NAMALWA (cell line): ENCODE data around the gene GOLGA8R.
"Not testable (repeated sequence)": the region's sequence is repeated elsewhere in the genome, so short reads cannot be mapped to it uniquely, and the experiment has no call there.

Source experiments
- DNase-seq: peaks from one replicate; pipeline ENCODE4 v3.0.0-alpha.2; 2015; ENCODE audit warnings: low spot score

Gene GOLGA8R, protein sequence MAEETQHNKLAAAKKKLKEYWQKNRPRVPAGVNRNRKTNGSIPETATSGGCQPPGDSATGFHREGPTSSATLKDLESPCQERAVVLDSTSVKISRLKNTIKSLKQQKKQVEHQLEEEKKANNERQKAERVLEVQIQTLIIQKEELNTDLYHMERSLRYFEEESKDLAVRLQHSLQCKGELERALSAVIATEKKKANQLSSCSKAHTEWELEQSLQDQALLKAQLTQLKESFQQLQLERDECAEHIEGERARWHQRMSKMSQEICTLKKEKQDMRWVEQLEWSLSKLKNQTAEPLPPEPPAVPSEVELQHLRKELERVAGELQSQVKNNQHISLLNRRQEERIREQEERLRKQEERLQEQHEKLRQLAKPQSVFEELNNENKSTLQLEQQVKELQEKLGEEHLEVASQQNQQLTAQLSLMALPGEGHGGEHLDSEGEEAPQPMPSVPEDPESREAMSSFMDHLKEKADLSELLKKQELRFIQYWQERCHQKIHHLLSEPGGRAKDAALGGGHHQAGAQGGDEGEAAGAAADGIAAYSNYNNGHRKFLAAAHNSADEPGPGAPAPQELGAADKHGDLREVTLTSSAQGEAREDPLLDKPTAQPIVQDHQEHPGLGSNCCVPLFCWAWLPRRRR

DNA sequence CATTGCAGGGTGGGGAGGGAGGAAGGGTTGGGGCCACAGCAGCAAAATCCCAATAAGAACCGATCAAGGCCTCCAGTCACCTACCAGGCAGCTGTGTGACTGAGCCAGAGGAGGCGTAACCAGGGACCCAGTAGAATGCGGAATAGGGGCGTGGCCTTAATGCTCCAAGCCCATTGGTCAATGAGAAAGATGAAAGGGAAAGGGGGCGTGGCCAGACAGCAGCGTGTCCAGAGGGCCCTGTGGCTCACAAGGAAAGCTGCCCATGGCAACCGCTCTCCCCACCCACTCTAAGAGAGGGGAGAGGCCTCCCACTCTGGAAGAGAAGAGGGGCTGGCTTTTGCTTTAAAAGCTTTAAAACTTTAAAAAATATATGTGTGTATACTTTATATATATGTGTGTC, at the start of gene GOLGA8R:
GOLGA8R (minus strand) TSS at position 101 of the 400 bp plus-strand sequence; CDS start at position 3, 98 bp downstream.
- not testable (repeated sequence) for DNase-seq

DNA sequence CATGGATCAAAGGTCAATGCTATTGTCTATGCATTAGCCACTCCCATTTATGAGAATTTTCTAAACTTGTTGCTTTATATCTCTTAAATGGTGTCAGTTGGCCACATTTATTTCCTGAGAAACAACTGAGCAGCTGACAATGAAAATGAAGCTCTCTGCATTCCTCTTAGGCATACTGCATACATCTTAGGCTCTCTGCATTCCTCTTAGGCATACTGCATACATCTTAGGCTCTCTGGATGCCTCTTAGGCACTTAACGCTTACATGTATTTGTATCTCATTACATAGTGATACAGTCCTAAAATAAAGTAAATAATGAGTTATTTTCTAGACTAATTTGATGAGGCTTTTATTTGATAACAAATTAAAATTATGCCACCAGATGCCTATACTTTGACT, 49.8 kb upstream of the GOLGA8R start:
- not testable (repeated sequence) for DNase-seq

DNA sequence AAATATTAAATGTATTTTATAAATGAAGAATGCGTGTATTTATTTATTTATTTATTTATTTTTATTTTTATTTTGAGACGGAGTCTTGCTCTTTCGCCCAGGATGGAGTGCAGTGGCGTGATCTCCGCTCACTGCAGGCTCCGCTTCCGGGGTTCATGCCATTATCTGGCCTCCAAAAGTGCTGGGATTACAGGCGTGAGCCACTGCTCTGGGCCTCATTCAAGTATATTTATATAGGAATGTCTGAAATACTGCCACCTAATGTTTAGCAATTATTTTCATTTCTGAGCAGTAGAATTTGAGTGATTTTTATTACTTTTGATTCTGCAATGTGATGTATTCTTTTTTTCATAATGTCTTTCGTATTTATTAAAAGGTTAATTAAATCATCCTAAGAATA, 48.1 kb upstream of the GOLGA8R start:
- DNase-seq = not testable (repeated sequence)

DNA sequence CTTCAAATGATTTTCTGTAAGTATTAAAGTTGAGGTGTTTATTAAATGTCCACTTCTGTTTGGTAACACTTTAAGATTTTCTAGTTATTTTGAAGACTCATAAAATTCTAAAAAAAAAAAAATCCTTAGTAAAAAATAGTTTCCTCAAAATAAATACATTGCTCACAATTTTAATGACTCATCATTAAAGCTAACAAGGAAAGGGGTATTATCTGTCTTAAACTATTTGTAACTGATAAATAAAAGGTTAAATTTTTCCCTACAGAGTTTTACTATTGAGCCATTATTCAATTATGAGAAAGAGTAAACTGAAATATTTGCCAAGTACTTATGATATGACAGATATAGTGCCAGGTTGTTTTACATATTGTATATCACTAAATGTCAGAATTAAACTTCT, 38.6 kb upstream of the GOLGA8R start:
- DNase-seq = not testable (repeated sequence)

DNA sequence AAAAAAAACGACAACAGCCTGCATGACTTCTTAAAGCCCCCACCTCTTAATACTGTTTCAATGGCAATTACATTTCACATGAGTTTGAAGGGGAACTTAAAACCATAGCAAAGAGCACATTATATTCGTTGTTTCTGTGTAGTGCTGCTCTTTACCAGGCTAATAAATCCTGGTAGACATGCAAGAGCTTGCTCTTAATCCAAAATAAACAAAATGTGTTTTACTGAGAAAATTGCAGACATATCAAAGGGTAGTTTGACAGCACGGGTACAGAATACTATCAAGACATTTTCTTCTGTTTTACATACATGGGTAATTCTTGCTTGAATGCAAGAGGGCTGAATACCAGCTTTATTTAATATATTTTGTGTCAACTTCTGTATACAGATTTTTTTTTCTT, 24.3 kb upstream of the GOLGA8R start:
- DNase-seq = not testable (repeated sequence)

DNA sequence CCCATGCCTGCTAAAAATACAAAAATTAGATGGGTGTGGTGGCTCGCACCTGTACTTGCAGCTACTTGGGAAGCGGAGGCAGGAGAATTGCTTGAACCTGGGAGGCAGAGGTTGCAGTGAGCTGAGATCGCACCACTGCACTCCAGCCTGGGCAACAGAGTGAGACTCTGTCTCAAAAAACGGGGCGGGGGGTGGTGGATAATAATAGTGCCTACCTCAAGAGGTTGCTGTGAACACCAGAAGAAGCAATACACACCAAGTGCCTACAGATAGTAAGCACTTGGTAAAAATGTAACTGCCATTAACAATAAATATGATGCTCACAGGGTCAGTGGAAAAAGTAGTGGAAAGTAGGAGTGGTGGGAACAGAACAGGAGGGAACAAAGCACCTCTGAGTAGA, 21.8 kb upstream of the GOLGA8R start:
- DNase-seq = not testable (repeated sequence)

DNA sequence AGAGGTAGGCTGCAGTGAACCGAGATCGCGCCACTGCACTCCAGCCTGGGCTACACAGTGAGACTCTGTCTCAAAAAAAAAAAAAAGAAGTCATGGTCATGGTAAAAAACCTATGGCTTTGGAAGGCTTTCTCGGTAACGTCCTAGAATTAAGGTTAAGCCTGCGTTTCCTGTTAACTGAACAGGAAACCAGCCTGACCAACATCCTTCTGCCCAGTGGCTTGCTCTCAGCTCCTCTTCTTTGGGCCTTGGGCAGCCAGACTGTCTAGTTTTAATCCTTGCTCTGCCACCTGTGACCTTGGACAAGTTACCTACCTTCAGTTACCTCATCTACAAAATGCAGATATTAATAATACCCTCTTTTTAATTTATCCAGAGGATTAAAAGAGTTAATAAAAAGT, 6.7 kb upstream of the GOLGA8R start:
- not testable (repeated sequence) for DNase-seq

DNA sequence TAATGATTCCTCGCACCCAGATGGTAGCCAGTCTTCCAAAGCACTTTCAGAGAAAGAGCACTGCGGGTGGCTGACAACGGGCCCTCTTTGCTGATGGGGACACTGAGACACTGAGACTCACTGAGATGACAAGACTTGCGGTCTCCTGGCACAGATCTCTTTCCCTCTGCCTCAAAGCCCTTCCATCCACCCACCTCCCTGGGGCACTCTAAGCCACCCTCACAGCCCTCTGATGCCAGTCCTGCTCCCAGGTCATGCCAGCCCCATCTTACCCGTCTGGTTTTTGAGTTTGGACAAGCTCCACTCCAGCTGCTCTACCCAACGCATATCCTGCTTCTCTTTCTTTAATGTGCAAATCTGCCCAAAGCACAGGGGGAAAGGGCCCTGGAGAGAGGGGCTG, 6.4 kb downstream of the GOLGA8R start:
- not testable (repeated sequence) for DNase-seq

DNA sequence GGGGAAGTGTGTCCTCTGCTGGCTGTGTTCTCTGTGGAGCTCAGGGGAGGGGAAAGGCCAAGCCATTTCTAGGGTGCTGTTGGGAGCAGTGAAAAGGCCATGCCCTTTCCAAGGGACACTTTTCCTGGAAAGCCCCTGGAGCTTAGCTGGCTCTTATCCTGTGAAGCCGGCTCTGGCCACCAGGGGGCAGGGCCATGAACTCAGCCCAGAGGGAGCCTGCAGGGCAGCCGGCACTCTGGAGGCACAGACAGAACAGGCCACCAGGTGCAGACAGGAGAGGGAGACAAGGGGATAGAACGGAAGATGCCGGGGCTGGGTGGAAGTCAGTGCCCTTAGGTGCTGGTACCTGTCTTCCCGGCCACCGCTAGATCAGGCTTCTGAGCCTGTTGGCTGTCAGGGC, 15.1 kb downstream of the GOLGA8R start:
- not testable (repeated sequence) for DNase-seq

DNA sequence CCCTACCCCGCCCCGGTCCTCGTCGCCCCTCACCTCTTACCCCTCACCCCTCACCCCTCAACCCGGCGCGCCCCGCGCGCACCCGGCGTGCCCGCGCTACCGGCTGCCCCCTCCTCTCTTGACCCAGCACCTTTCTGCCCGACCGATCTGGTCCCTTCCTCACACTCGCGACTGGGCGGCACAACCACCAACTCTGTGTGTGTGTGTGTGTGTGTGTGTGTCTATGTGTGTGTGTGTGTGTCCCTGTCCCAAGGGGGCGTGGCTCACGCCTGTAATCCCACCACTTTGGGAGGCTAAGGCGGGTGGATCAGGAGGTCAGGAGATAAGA, 20.4 kb downstream of the GOLGA8R start:
- DNase-seq = not testable (repeated sequence)

DNA sequence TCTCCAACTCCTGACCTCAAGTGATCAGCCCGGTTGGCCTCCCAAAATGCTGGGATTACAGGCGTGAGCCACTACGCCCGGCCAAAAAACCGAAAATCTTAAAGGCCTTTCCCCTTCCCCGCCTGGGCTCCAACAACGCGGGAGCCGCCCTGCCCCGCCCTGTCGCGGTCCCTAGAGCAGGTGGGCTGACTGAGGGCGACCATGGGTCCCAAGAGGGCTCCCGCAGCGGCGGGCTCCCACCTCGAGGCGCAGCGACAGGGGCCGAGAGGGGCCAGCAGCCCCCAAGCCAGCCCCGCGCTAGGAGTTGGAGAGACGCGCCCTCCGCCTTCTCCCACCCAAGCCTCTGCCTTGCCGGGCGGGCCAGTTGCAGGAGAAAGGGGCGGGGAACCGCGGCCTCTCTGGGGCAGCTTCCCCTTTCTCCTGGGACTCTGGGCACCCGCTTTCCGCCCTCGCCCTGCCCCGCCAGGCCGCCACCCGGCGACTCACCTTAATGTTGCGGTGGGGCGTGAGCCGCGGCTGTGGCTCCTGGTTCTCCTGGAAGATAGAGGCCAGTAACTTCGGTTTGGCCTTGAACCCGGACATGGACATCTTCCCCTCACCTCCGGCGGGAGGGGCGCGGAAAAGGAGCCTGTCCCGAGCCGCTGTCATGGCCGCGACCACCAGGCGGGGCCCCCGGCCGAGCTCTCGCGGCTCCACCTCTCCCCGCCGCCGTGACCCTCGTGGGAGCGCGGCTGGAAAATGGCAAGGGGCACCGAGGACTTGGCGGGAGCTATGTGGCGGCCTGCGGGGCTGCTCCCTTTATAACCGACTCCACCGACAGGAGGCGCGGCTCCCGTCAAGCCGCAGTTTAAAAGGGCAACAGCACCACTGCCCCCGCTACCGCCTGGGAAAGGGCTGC, 21.0 kb downstream of the GOLGA8R start, which contains the start of gene CHRFAM7A:
CHRFAM7A (minus strand) TSS at position 775 of the 898 bp plus-strand sequence. CDS start 10,189 bp downstream, outside the sequence.
- DNase-seq = not testable (repeated sequence)

DNA sequence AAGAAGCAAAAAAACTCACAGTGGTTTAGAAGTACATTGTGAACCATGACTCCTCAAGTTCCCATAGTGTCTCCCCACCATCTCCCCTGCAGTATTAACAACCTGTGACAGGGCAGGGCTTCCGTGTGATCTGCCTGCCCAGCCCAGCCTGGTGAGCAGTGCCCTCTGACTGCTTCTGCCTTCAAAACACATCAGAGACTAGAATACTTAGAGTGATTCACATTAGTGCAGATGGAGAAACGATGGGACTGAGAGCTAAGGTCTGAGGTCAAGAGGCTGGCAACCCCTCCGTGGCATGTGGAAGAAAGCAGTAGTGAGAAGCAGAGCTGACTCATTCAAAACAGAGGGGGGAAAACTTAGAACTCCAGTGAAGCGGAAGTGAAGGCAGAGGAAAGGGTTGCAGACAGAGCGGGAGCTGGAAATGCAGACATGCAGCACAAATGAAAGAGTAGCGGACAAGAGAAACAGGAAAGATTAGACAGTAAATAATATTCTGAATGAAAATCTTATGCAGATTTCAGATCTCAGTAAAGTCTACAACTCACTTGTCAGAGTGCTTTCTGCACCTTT, 27.7 kb downstream of the GOLGA8R start:
- not testable (repeated sequence) for DNase-seq

DNA sequence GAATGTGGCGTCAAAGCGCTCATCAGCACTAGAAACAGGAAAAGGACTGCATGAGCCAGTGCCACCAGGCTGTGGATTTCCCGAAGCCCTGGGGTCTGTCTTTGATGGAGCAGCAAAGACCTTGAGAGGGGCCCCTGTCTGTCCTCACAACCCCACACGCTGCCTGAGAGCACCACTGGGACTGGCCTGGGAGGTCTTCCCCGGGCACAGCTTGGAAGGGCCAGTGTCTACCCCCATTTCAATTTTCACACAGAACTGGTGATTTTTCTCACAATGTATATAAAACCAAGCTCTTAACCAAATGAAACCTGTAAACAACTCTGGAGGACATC, 37.0 kb downstream of the GOLGA8R start:
- DNase-seq = not testable (repeated sequence)

DNA sequence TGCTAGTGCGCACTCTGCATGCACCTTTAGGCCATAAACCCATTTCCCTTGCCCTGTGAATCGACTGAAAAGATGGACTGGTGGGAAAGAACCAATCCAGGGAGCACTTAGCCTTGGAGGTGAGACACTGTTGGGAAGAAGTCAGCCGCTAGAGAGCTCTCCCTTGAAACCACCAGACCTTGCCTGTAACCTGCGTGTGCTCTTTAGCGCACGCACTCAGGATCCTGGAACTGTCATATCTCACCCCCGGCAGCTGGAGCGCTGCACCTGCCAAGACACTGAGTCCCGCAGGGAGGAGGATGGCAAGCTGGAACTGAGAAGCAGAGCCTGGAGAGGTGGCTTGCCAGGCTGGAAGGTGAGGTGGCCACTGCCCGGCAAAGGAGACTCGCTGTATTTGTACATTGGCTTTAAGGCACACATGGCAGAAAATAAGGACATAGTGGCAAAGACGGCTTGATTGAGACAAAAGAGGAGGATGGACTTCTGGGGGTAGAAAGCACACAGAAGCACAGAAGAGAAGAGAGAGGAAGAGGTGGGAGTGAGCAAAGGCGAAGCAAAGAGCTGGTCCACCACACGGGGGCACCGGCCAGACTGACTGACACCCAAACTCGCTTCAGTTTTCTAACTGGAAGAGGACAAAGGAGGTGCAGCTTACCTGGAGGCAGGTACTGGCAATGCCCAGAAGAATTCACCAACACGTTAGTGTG, 37.5 kb downstream of the GOLGA8R start:
- DNase-seq = not testable (repeated sequence)

DNA sequence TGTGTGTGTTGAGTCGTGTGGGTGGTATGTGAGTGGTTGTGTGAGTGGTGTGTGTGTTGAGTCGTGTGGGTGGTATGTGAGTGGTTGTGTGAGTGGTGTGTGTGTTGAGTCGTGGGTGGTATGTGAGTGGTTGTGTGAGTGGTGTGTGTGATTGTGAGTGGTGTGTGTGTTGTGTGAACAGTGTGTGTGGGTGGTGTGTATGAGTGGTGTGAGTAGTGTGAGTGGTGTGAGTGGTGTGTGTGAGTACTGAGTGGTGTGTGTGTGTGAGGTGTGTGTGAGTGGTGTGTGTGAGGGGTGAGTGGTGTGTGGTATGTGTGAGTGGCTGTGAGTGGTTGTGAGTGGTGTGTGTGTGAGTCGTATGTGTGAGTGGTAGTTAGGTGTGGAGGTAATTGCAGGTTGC, 38.2 kb downstream of the GOLGA8R start:
- DNase-seq = not testable (repeated sequence)

DNA sequence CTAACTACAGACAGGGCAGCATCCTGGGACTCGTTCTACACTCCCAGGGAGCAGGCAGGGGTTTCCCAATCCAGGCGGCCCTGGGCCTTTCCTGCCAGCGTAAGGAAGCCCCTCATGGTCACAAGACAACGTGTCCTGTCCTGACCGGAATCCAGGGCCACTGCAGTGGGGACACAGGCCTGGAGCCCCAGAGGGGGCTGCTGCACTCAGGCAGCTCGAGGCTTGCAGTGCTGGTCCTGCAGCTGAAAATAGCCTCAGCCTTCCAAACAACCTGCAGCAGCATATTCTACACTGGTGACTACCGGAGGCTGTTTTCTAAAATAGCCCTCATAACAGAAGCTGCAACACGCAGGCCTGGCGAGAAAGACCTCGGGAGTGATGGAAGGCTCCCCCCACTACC, 39.2 kb downstream of the GOLGA8R start:
- DNase-seq = not testable (repeated sequence)

DNA sequence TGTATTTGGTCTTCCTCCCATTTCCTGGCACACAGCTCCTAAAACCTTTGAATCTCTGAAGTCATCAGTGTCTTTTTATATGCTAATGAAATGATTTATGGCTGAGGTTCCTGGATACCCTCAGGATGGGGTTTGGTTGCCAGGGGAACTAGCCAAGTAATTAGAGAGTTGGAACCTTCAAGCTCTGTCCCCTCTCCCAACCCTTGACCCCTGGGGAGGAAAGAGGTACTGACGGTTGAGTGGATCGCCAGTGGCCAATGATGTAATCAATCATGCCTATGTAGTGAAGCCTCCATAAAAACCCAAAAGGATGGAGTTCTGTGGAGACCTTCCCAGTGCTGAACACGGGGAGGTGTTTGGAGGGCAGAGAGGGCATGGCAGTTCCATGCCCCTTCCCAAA, 45.8 kb downstream of the GOLGA8R start:
- DNase-seq = not testable (repeated sequence)

DNA sequence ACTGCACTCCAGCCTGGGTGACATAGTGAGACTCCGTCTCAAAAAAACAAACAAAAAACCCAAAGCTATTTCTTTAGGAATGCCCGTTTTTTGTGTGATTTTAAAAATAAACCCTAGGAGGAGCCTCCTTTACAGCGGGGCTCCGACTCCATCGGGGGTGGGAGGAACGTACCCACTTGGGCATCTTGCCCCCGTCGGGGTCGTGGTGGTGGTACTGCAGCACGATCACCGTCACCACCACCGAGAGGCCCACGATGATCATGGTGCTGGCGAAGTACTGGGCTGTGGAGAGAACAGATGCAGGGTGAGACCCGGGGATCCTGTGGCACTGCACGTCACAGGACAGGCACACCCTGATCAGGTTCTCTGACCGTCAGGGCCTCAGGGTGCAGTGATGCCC, 46.8 kb downstream of the GOLGA8R start:
- DNase-seq = not testable (repeated sequence)

DNA sequence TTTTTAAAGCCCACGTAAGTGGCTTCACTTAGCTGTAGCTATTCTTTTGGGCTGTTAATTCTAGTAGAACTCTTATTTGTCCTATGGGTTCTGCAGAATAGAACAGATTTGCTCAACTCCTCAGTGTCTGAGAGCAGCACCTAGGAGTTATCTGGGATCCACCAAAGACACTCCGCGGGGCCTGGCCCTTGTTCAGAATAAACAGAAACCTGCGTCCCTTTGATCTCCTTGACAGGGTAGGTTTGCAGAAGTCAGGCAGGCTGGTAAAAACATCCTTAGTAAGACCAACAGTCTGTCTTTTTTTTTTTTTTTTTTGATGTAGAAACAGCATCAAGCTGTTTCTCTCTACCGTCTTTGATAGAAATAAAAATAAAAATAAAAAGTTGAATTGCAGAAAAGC, 52.7 kb downstream of the GOLGA8R start:
- DNase-seq = not testable (repeated sequence)

DNA sequence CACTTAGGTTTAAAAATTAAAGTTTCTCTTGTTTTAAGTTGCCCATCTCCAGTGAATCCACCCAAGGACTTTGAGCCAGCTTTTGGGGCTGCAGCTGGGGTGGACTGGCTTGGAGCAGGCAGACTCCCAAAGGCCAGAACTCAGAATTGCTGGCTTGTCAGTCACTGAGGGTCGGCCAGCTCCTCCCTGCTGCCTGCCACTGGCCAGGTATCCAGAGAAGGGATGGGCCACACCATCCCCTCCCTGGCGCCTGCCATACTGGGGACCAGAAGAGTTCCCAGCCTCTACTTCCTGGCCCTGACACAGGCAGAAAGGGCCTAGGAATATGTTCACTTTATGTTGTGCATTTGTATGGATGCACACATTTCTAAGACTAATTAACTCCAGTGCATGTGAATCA, 53.1 kb downstream of the GOLGA8R start:
- DNase-seq = not testable (repeated sequence)

DNA sequence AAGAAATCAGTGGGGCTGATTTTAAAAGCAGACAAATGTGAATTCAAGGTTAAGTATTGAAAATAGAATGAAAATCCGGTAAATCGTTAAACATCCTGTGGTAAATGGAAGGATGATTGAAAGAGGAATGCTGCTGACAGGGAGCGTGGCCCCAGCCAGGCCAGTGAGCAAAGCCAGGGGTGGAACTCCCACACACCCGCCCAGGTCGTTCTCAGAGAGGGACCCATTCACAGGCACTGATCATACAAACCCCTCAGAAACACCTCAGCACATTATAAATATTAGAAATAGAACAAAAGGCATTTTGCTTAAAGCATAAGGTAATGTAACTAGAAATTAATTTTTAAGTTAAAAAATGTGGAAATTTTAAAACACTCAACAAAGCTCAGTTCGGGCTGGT, 59.0 kb downstream of the GOLGA8R start:
- DNase-seq = not testable (repeated sequence)
